Camera-type eye (tissue), 1 donor: ENCODE data around the gene LRIT2. TPM values are rescaled to one million over a fixed set of nuclear protein-coding genes. Genes with fewer than 3 reads are reported as not detected.

ENCODE experiments used
- total RNA-seq: library from RNA; depleted of rRNA; stranded (reverse); fragments of >200 nt; gene quantifications from one replicate; pipeline ENCODE4 v1.2.3, GENCODE V29; 2014

The LRIT2 gene
- 4.0 TPM for total RNA-seq

DNA sequence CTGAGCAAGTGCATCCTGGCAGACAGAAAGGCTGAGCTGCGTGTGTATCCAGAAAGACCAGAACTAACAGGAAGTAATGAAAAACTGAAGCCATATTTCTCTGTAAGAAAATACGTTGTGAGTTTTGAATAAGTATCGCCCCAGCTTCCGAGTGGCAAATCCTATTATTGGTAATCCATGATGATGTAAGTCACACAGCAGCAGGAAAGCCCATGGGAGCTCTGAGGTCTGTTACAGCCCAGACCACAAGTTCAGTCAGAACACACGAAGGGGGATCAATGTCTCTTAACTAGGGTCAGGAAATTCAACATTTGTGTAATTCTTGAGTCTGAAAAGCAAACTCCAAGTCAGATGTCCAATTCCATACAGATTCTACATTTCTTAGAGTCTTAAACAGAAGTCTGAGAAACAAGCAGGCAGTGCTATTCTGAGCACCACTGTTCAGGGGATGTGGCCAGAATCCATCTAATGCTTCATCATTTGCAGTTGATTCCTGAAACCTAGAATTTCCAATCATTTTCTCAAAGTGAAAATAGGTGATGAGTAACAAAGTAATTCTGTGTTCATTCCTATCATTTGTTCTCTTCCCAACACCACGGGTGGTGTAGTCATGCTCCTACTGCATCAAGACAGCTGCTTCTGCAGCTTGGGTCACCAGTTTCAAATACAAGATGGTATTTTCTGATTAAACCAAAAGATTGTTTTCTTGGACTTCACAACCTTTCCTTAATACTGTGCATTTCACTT, at the start of gene LRIT2:
LRIT2 (minus strand) TSS at position 118 of the 747 bp plus-strand sequence; CDS start at position 94, 24 bp downstream.

GRCh38 chr10:84244651-84245270, 19.4 kb upstream of the LRIT2 start, which contains the start of gene RGR:
TSS of gene RGR (plus strand) at chr10:84245053. CDS start at chr10:84245091, 38 bp downstream.

DNA sequence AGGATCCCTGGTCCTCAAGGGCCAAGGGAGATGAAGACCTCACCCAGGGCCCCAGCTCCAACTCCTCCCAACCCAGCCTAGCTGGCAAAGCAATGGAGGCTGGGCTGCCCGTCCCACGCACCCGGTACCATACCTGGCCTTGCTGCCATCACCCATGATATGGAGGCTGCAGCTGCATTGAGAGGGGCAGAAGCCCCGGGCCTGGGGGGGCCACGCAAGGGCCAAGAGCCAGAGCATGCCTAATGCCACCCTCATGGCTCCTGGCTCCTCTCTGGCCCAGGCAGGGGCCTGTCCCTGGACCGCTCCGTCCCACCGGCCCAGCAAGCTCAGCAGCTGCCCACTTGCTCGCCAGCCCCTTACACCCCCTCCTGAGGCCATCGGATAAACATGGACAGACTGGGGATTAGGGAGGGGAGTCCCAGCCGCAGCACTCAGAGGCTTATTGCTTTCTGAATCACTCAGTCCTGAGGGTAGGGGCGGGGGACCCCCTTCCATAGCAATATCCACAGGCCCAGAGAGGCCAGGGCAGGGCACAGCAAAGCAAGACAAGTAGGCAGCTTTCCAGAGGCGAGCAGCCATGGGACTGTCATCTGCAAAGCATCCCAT, 15.9 kb upstream of the LRIT2 start, which contains the start of gene LRIT1:
LRIT1 (minus strand) TSS at position 362 of the 606 bp plus-strand sequence; CDS start at position 255, 107 bp downstream.

GRCh38 chr10:84194424-84195043, 30.8 kb downstream of the LRIT2 start, which contains the start of gene CDHR1:
TSS of gene CDHR1 (plus strand) at chr10:84194537. CDS start at chr10:84194761, 224 bp downstream.

DNA sequence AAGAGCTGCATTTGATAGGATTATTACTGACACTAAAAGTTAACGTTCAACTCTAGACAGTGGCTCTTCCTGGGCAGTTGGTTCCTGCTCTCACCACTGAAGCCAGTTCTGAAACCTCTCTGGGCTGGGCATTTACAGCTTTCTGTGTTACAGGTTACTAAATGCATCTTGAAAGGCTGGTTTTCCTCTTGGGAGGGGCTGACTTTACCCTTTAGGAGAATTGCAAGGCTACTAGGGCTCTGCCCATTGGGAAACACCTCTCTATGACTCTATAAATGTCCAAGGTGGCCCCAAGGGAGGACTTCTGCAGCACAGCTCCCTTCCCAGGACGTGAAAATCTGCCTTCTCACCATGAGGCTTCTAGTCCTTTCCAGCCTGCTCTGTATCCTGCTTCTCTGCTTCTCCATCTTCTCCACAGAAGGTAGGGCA, 51.8 kb downstream of the LRIT2 start, which contains the start of gene GPR15LG:
GPR15LG (plus strand) TSS at position 301 of the 429 bp plus-strand sequence; CDS start at position 352, 51 bp downstream.

Other genes with a start within 250 kb of the LRIT2 start
- gene GHITM, start 86.0 kb downstream of the LRIT2 start, total RNA-seq, result 125 TPM
- not detected for gene GPR15LG, start 51.7 kb downstream of the LRIT2 start, total RNA-seq
- 150 TPM for gene CDHR1, start 31.0 kb downstream of the LRIT2 start, total RNA-seq
- 51.8 TPM for gene LRIT1, start 16.0 kb upstream of the LRIT2 start, total RNA-seq
- gene RGR, start 19.5 kb upstream of the LRIT2 start, total RNA-seq, result 38.2 TPM
- gene CCSER2, start 103.0 kb upstream of the LRIT2 start, total RNA-seq, result 96.6 TPM